DMS79 (cell line): ENCODE data around the gene GAREM1.

ENCODE experiments used
- DNase-seq: peaks from one replicate; lab custom pipeline; 2025; lab: John Stamatoyannopoulos, UW

Gene GAREM1

DNA sequence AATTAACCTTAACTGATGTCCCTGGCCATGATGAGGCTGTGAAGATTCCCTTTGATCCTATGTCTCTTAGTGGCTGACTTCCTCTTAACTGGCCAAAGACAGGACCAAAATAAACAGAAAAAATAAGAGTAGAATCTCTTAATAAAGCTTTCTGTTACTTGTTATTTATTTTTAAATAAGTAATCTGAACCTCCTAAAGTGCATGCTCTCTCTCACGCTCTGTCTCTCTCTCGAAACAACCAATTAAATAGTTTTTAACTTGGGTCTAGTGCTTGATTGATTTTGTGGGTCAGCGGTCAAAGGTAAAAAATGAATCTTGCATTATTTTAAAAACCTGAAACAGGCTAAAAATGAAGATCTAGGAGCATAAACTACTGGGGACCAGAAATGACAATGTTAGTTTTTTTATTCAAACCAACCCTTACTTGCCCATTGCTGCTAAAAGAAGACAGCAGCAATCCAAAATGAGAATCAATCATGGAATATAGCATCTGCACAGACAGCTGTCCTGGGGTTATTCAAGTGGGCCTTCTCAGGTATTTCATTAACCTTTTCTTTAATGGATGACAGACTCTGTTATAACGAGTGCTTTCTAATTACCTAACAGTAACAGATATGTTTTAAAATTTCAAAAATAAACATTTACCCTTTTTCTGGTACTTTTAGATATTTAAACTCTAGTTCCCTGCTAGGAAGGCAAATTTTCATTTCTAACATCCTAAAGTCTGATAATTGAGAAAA is 11.2 kb downstream of the GAREM1 start:
- DNase-seq: no peak

- DNase-seq: no peak
These were observed 15.3 kb downstream of the GAREM1 start for GRCh38 chr18:32455361-32455760.

GRCh38 chr18:32454593-32454992 is 16.1 kb downstream of the GAREM1 start:
- DNase-seq: no peak

DNA sequence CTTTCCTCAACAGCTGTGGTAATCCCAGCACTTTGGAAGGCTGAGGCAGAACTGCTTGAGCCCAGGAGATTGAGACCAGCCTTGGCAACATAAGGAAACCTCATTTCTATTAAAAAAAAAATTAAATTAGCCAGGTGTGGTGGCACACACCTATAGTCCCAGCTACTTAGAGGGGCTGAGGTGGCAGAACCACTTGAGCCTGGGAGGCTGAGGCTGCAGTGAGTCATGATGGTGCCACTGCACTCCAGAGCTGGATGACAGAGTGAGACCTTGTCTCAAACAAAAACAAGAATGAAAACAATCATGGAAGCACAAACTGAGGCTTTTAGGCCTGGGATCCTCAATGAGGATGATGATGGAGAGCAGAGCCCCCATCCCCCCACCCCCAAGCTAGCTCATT is 19.8 kb downstream of the GAREM1 start:
- no peak for DNase-seq

DNA sequence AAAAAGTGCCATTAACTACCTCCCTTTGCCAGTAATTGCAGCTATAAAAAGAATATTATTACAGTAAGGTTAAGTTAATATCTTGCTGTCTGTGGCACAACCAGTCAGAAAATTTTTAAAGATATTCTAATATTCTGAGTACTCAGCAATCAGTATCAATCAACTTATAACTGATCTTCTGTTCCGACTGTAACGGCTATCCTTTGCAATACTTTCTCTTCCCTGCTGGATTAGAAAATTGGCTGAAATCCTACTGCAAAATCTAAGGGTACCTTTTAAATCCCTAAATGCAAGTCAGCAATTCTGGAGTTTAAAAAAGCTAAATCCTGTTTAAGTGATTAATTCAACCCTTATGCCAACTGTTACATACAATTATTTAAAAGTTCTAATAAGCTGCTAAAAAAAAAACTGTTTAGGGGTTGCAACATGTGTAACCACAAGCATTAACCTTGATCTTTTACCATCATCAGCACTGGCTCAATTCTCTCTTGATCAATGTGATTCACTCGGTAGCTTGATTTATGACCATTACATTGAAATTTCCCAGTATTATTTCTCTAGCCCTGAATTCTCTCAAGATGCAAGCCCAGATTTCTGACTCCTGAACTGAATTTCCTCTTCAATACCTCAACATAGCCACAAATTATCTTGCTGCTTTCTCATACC is 20.5 kb downstream of the GAREM1 start:
- no peak for DNase-seq

DNA sequence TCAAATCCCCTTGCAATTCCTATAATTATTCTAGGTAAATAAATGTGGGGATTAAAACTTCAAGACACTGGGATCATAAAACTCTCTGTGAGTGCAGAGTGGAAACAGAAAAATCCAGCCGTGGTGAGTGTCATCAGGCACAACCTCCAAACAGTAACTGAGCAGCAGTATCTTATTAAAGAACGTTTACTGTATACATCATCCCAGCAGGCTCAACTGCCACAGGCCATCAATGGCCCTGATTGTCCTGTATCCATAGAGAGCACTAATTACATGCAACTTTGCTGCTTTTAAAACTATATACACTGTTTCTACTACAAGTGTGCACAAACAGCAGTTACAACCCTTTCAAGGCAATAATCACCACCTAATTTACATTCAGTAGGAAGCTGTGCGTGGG is 23.9 kb downstream of the GAREM1 start:
- DNase-seq: no peak

DNA sequence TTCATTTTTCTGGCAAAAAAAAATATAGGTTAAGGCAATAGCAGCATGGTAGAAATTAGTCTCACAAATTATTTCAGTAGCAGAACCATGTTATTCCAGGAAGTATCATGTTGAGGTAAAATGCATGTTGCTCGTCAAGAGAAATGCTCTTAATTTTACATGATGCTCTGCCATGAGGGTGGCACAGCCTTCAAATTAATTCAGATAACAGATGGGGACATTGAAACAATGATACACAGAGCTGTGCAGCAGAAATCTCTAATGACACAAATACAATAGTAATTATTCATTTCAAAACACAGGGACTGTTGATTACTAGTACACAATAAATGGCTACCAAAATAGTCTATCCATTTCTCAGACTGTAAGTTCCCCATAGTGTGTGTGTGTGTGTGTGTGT is 24.8 kb downstream of the GAREM1 start:
- DNase-seq: no peak

- no peak for DNase-seq
These were observed 26.9 kb downstream of the GAREM1 start for GRCh38 chr18:32443706-32444215.

GRCh38 chr18:32443033-32443705 is 27.5 kb downstream of the GAREM1 start:
- DNase-seq: no peak

GRCh38 chr18:32442575-32442974 is 28.1 kb downstream of the GAREM1 start:
- DNase-seq: no peak

GRCh38 chr18:32441533-32441932 is 29.1 kb downstream of the GAREM1 start:
- no peak for DNase-seq

DNA sequence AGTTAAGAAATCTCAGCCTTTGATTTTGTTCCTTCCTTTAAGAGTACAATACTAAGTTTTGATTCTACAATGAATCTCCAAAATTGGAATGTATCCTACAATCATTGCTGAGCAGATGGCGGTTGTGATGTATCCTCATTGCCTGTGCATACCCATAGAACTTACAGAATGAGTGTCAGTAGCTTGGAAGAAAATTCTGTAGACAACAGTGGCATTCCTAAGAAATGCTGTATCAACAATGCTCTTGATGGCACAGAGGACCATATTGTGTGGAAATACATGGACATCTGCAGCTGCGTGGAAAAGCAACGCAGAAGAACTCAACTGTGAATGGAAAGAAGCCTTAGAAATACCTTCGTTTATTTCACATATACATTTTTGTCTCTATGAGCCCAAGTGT is 30.2 kb downstream of the GAREM1 start:
- no peak for DNase-seq

DNA sequence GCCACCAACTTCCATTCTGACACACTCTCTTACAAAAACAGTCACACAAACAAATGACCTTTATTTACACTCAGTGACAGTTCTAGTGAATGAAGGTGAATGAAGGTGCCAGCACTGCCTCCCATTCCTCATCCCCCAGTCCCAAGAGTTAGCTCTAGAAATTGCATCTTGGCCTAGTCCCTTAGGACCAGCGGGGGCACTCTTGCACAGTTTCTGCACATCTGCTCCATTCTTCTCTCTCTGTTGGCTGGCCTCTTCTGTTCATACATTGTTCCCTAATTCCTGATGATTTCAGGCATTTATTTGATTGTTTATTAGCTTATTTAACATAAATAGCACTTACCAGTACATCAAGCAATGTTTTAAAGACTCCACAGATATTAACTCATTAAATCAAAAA is 30.9 kb downstream of the GAREM1 start:
- DNase-seq: no peak

- no peak for DNase-seq
These were observed 31.4 kb downstream of the GAREM1 start for GRCh38 chr18:32439241-32439640.

DNA sequence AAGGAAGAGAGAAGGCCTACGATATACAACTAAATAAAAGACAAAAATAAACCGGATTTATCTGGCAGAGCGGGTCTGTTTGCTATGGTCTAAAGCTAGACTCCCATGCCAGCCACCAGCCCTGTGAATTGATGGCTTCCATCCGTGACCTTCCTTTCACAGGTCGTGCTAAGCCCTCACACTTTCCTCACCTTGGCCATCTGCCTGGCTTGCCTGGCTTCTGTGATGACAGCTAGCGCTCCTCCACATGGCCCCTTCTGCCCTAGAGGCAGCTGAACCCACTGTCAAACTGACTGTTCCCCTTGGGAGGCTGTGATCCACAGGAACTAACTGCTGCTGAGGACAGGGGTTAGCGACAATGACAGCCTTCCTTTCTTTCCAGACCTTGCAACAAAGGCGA is 32.5 kb downstream of the GAREM1 start:
- DNase-seq: no peak

DNA sequence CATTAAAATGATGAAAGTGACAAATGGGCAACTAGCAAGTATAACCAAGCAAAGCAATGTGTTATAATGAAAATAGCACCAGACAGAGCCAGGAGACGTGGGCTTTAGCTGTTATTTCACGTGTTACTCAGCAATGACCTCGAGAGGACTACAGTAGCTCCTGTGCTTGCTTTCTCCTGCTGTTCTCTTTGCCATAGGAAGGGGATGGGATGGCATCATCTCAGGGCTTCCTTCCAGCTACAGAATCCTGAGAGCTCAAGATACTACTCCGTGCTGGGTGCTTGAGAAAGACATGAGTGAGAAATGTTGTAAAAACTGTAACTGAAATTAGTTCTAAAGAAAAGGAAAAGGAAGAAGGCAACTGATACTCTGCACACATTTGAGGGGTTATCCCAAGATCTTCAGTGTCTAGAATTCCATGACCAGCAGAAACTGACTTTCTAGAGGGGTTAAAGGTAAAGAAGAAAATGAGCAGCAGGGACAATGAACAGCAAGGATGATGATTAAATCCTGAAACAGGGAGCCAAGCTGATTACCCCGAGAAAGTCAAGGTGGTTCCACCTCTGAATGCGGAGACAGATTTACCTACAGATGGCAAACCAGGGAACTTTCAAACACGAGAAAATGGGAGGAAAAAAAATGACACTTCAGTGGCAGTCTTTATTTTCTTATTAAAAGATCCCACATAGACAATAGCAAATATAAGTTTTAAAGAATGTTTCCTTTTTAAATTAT is 33.4 kb downstream of the GAREM1 start:
- no peak for DNase-seq

GRCh38 chr18:32435631-32436500 is 34.8 kb downstream of the GAREM1 start:
- no peak for DNase-seq

GRCh38 chr18:32431753-32432152 is 38.9 kb downstream of the GAREM1 start:
- no peak for DNase-seq

DNA sequence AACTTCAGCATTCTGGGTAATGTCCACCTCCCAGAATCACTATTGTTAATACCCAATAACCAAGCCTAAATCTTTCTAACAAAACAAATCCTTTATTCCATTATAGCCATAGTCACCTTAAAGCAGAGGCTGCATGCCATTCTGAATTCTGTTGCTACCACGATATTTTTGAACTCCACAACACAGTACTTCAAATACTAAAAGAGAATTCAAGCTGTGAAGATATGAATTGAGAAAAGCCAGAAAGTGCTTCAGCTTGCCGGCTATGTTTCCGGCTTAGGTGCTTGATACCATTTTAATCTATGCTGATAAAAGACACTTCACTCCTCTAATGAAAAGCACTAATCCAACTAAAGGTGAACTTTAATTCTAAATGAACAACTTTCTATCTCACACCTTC is 41.3 kb downstream of the GAREM1 start:
- DNase-seq: no peak

DNA sequence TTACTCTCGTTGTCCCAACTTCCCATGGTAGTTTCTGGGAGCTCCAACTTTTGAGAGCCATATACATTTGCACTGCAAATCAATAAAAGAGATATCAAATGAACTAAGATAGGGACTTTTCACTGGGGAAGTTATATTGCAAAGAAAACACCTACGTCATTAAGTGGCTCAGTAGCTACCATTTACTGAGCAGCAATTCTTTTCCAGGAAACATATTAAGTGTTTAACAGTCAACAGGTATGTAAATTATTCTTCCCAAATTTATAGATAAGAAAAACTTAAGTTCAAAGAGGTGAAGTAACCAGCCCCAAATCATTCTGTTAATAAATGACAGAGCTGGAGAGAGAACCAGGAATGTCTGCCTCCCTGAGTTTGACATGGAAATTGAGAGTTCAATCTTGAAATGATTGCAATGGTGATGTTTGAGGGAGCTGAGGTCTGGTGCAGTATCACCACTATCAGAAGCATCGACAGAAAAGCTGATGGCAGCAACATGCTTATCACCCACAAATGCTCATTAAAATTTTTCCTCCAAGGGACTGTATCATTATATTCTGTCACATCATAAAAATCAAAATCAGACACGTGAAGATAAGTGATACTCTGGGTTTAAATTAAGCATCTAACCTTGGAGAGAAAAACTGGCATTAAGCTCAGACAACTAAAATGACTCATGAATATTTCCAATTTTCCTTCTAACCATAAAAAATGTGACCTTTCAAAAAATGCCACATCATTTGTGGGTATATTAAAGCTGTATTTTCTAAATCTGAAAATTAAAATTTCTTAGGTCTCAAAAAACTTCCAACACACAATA is 43.4 kb downstream of the GAREM1 start:
- no peak for DNase-seq

- DNase-seq: no peak
These were observed 45.2 kb downstream of the GAREM1 start for GRCh38 chr18:32425466-32425865.
